Neural cell (in vitro differentiated cells): ENCODE data around the gene PGK1. TPM values are rescaled to one million over a fixed set of nuclear protein-coding genes. Genes with fewer than 3 reads are reported as not detected.

Experiments used
- H2AFZ ChIP-seq: fragments of 200-600, 300-800 bp; sonication (generic), shearing (Covaris generic); 2 replicates; pipeline ENCODE4 v1.6.0; 2014; ENCODE audit warnings: low read depth, mild to moderate bottlenecking, antibody characterized with exemption, low read length, moderate library complexity
- H3F3A ChIP-seq: fragments of 200-600 bp; shearing (Covaris generic); 2 replicates; pipeline ENCODE4 v1.6.1; 2016; ENCODE audit warnings: mild to moderate bottlenecking, moderate library complexity, mixed read lengths, antibody characterized with exemption, low read length; ENCODE audit not compliant: insufficient read depth, poor library complexity, severe bottlenecking
- H3K27ac ChIP-seq: fragments of 200-600, 300-800 bp; sonication (generic), shearing (Covaris generic); 2 replicates; pipeline ENCODE4 v1.5.1; 2014; ENCODE audit warnings: mild to moderate bottlenecking, low read length, moderate library complexity
- H3K27me3 ChIP-seq: fragments of 300-800, 200-600 bp; sonication (generic), shearing (Covaris generic); 2 replicates; pipeline ENCODE4 v1.6.0; 2014; ENCODE audit warnings: mild to moderate bottlenecking, low read depth, low read length, moderate library complexity; ENCODE audit not compliant: insufficient read depth
- H3K36me3 ChIP-seq: fragments of 300-800, 200-600 bp; sonication (generic), shearing (Covaris generic); 2 replicates; pipeline ENCODE4 v1.5.1; 2014; ENCODE audit warnings: mild to moderate bottlenecking, antibody characterized with exemption, low read length, moderate library complexity; ENCODE audit not compliant: insufficient read depth
- H3K4me2 ChIP-seq: fragments of 300-800, 200-600 bp; sonication (generic), shearing (Covaris generic); 2 replicates; pipeline ENCODE4 v1.6.0; 2014; ENCODE audit warnings: mild to moderate bottlenecking, low read length
- H3K4me3 ChIP-seq: fragments of 300-800, 200-600 bp; sonication (generic), shearing (Covaris generic); 2 replicates; pipeline ENCODE4 v1.5.1; 2014; ENCODE audit warnings: mild to moderate bottlenecking, low read length, moderate library complexity
- H3K79me2 ChIP-seq: fragments of 200-600 bp; shearing (Covaris generic); replicated peaks from 2 replicates; pipeline ENCODE4 v1.6.0; 2014; ENCODE audit warnings: mild to moderate bottlenecking, low read length, moderate library complexity; ENCODE audit not compliant: insufficient read depth
- H3K9ac ChIP-seq: fragments of 300-800, 200-600 bp; sonication (generic), shearing (Covaris generic); 2 replicates; pipeline ENCODE4 v1.6.1; 2016; ENCODE audit warnings: mild to moderate bottlenecking, low read length, mixed read lengths
- H3K9me2 ChIP-seq: fragments of 200-600 bp; shearing (Covaris generic); 2 replicates; pipeline ENCODE4 v1.6.1; 2016; ENCODE audit warnings: mild to moderate bottlenecking, low read length, mixed read lengths; ENCODE audit not compliant: insufficient read depth
- H3K9me3 ChIP-seq: fragments of 200-600, 300-800 bp; sonication (generic), shearing (Covaris generic); 2 replicates; pipeline ENCODE4 v1.6.1; 2016; ENCODE audit warnings: mild to moderate bottlenecking, mixed run types, low read length, moderate library complexity, mixed read lengths
- H4K20me1 ChIP-seq: fragments of 200-600 bp; shearing (Covaris generic); 2 replicates; pipeline ENCODE4 v1.6.1; 2016; ENCODE audit warnings: mild to moderate bottlenecking, mixed run types; ENCODE audit not compliant: insufficient read depth
- CTCF ChIP-seq: fragments of 450-650 bp; IDR thresholded peaks from 2 replicates; pipeline ENCODE4 v1.5.1; 2014; ENCODE audit warnings: antibody characterized with exemption, mild to moderate bottlenecking, moderate library complexity; ENCODE audit not compliant: poor library complexity, severe bottlenecking
- EP300 ChIP-seq: fragments of 450-650 bp; conservative IDR thresholded peaks from 2 replicates; pipeline ENCODE4 v1.6.1; 2014; ENCODE audit warnings: antibody characterized with exemption, mild to moderate bottlenecking, moderate library complexity; ENCODE audit not compliant: poor library complexity, severe bottlenecking
- EZH2 ChIP-seq: fragments of 200-600, 300-800 bp; shearing (Covaris generic), sonication (generic); IDR thresholded peaks from 2 replicates; pipeline ENCODE4 v1.6.1; 2014; ENCODE audit warnings: antibody characterized with exemption, low read length, borderline replicate concordance, mild to moderate bottlenecking; ENCODE audit not compliant: insufficient read depth, poor library complexity, severe bottlenecking
- MXI1 ChIP-seq: fragments of 450-650 bp; conservative IDR thresholded peaks from 2 replicates; pipeline ENCODE4 v1.6.1; 2014; ENCODE audit warnings: antibody characterized with exemption, mild to moderate bottlenecking; ENCODE audit not compliant: poor library complexity, severe bottlenecking
- POLR2AphosphoS5 ChIP-seq: IDR thresholded peaks from 2 replicates; pipeline ENCODE4 v1.6.1; 2012
- RAD21 ChIP-seq: fragments of 450-650 bp; conservative IDR thresholded peaks from 2 replicates; pipeline ENCODE4 v1.6.1; 2014; ENCODE audit warnings: antibody characterized with exemption, mild to moderate bottlenecking, moderate library complexity
- REST ChIP-seq: IDR thresholded peaks from 2 replicates; pipeline ENCODE4 v1.6.1; 2012; ENCODE audit warnings: borderline replicate concordance
- SMC3 ChIP-seq: fragments of 450-650 bp; conservative IDR thresholded peaks from 2 replicates; pipeline ENCODE4 v1.6.1; 2014; ENCODE audit warnings: antibody characterized with exemption, mild to moderate bottlenecking, moderate library complexity; ENCODE audit not compliant: poor library complexity
- TAF1 ChIP-seq: IDR thresholded peaks from 2 replicates; pipeline ENCODE4 v1.6.1; 2012; ENCODE audit warnings: low read depth
- polyA plus RNA-seq: library from polyadenylated mRNA; depleted of rRNA; stranded (reverse); fragments of >200 nt; gene quantifications from 2 replicates; pipeline ENCODE4 v1.2.3, GENCODE V29; 2014

The PGK1 gene
- polyA plus RNA-seq, 1 donor from 2014 or later: 425 TPM

GRCh38 chrX:78130396-78130795 is 26.3 kb downstream of the PGK1 start:
- H3K79me2 ChIP-seq: no peaks in the 10 kb centered on the region
- H3K9me3 ChIP-seq: no peaks in the 10 kb centered on the region
- no peaks in the 10 kb centered on the region for H3K27me3 ChIP-seq

GRCh38 chrX:78131117-78131516 is 27.1 kb downstream of the PGK1 start:
- Histone ChIP-seq H3K4me2 (no peak overlapping the region), H3K79me2 (no peaks in the 10 kb centered on the region), H3K9me3 (no peaks in the 10 kb centered on the region), H3K36me3 (no peaks in the 10 kb centered on the region), H3K9me2 (no peaks in the 10 kb centered on the region), H3K9ac (no peak overlapping the region), H3K27me3 (no peaks in the 10 kb centered on the region), H3F3A (no peaks in the 10 kb centered on the region), H2AFZ (no peak overlapping the region), H4K20me1 (no peaks in the 10 kb centered on the region), H3K4me3 (no peak overlapping the region), H3K27ac (no peak overlapping the region)
- no peak for TF ChIP-seq POLR2AphosphoS5
- no peak for TF ChIP-seq EP300
- TF ChIP-seq CTCF: no peak
- no peak for TF ChIP-seq EZH2
- no peak for TF ChIP-seq SMC3
- TF ChIP-seq RAD21: no peak

More at GRCh38 chrX:78130396-78130795, 26.3 kb downstream of the PGK1 start:
- Histone ChIP-seq H3K9ac (no peak overlapping the region), H2AFZ (no peak overlapping the region), H3K9me2 (no peaks in the 10 kb centered on the region), H3K4me3 (no peak overlapping the region), H4K20me1 (no peaks in the 10 kb centered on the region), H3K4me2 (no peak overlapping the region), H3K36me3 (no peaks in the 10 kb centered on the region), H3F3A (no peaks in the 10 kb centered on the region), H3K27ac (no peak overlapping the region)
- TF ChIP-seq EP300: no peak
- no peak for TF ChIP-seq RAD21
- no peak for TF ChIP-seq REST
- no peak for TF ChIP-seq TAF1
- TF ChIP-seq SMC3: no peak
- TF ChIP-seq CTCF: no peak
- TF ChIP-seq POLR2AphosphoS5: no peak
- no peak for TF ChIP-seq MXI1
- no peak for TF ChIP-seq EZH2
